Neural cell (in vitro differentiated cells): Measurements from ENCODE around the gene SP100. TPM values are rescaled to one million over a fixed set of nuclear protein-coding genes. Genes with fewer than 3 reads are reported as not detected.

Source experiments
- H2AFZ ChIP-seq: fragments of 200-600, 300-800 bp; sonication (generic), shearing (Covaris generic); 2 replicates; pipeline ENCODE4 v1.6.0; 2014; ENCODE audit warnings: low read depth, mild to moderate bottlenecking, antibody characterized with exemption, low read length, moderate library complexity
- H3F3A ChIP-seq: fragments of 200-600 bp; shearing (Covaris generic); 2 replicates; pipeline ENCODE4 v1.6.1; 2016; ENCODE audit warnings: mild to moderate bottlenecking, moderate library complexity, mixed read lengths, antibody characterized with exemption, low read length; ENCODE audit not compliant: insufficient read depth, poor library complexity, severe bottlenecking
- H3K27ac ChIP-seq: fragments of 200-600, 300-800 bp; sonication (generic), shearing (Covaris generic); 2 replicates; pipeline ENCODE4 v1.5.1; 2014; ENCODE audit warnings: mild to moderate bottlenecking, low read length, moderate library complexity
- H3K27me3 ChIP-seq: fragments of 300-800, 200-600 bp; sonication (generic), shearing (Covaris generic); 2 replicates; pipeline ENCODE4 v1.6.0; 2014; ENCODE audit warnings: mild to moderate bottlenecking, low read depth, low read length, moderate library complexity; ENCODE audit not compliant: insufficient read depth
- H3K36me3 ChIP-seq: fragments of 300-800, 200-600 bp; sonication (generic), shearing (Covaris generic); 2 replicates; pipeline ENCODE4 v1.5.1; 2014; ENCODE audit warnings: mild to moderate bottlenecking, antibody characterized with exemption, low read length, moderate library complexity; ENCODE audit not compliant: insufficient read depth
- H3K4me2 ChIP-seq: fragments of 300-800, 200-600 bp; sonication (generic), shearing (Covaris generic); 2 replicates; pipeline ENCODE4 v1.6.0; 2014; ENCODE audit warnings: mild to moderate bottlenecking, low read length
- H3K4me3 ChIP-seq: fragments of 300-800, 200-600 bp; sonication (generic), shearing (Covaris generic); 2 replicates; pipeline ENCODE4 v1.5.1; 2014; ENCODE audit warnings: mild to moderate bottlenecking, low read length, moderate library complexity
- H3K79me2 ChIP-seq: fragments of 200-600 bp; shearing (Covaris generic); replicated peaks from 2 replicates; pipeline ENCODE4 v1.6.0; 2014; ENCODE audit warnings: mild to moderate bottlenecking, low read length, moderate library complexity; ENCODE audit not compliant: insufficient read depth
- H3K9ac ChIP-seq: fragments of 300-800, 200-600 bp; sonication (generic), shearing (Covaris generic); 2 replicates; pipeline ENCODE4 v1.6.1; 2016; ENCODE audit warnings: mild to moderate bottlenecking, low read length, mixed read lengths
- H3K9me2 ChIP-seq: fragments of 200-600 bp; shearing (Covaris generic); 2 replicates; pipeline ENCODE4 v1.6.1; 2016; ENCODE audit warnings: mild to moderate bottlenecking, low read length, mixed read lengths; ENCODE audit not compliant: insufficient read depth
- H3K9me3 ChIP-seq: fragments of 200-600, 300-800 bp; sonication (generic), shearing (Covaris generic); 2 replicates; pipeline ENCODE4 v1.6.1; 2016; ENCODE audit warnings: mild to moderate bottlenecking, mixed run types, low read length, moderate library complexity, mixed read lengths
- H4K20me1 ChIP-seq: fragments of 200-600 bp; shearing (Covaris generic); 2 replicates; pipeline ENCODE4 v1.6.1; 2016; ENCODE audit warnings: mild to moderate bottlenecking, mixed run types; ENCODE audit not compliant: insufficient read depth
- EP300 ChIP-seq: fragments of 450-650 bp; conservative IDR thresholded peaks from 2 replicates; pipeline ENCODE4 v1.6.1; 2014; ENCODE audit warnings: antibody characterized with exemption, mild to moderate bottlenecking, moderate library complexity; ENCODE audit not compliant: poor library complexity, severe bottlenecking
- EZH2 ChIP-seq: fragments of 200-600, 300-800 bp; shearing (Covaris generic), sonication (generic); IDR thresholded peaks from 2 replicates; pipeline ENCODE4 v1.6.1; 2014; ENCODE audit warnings: antibody characterized with exemption, low read length, borderline replicate concordance, mild to moderate bottlenecking; ENCODE audit not compliant: insufficient read depth, poor library complexity, severe bottlenecking
- MXI1 ChIP-seq: fragments of 450-650 bp; conservative IDR thresholded peaks from 2 replicates; pipeline ENCODE4 v1.6.1; 2014; ENCODE audit warnings: antibody characterized with exemption, mild to moderate bottlenecking; ENCODE audit not compliant: poor library complexity, severe bottlenecking
- POLR2AphosphoS5 ChIP-seq: IDR thresholded peaks from 2 replicates; pipeline ENCODE4 v1.6.1; 2012
- RAD21 ChIP-seq: fragments of 450-650 bp; conservative IDR thresholded peaks from 2 replicates; pipeline ENCODE4 v1.6.1; 2014; ENCODE audit warnings: antibody characterized with exemption, mild to moderate bottlenecking, moderate library complexity
- SMC3 ChIP-seq: fragments of 450-650 bp; conservative IDR thresholded peaks from 2 replicates; pipeline ENCODE4 v1.6.1; 2014; ENCODE audit warnings: antibody characterized with exemption, mild to moderate bottlenecking, moderate library complexity; ENCODE audit not compliant: poor library complexity
- TAF1 ChIP-seq: IDR thresholded peaks from 2 replicates; pipeline ENCODE4 v1.6.1; 2012; ENCODE audit warnings: low read depth
- polyA plus RNA-seq: library from polyadenylated mRNA; depleted of rRNA; stranded (reverse); fragments of >200 nt; gene quantifications from 2 replicates; pipeline ENCODE4 v1.2.3, GENCODE V29; 2014
- TF ChIP-seq, protein P1 (sequence below): fragments of 450-650 bp; IDR thresholded peaks from 2 replicates; pipeline ENCODE4 v1.5.1; 2014; ENCODE audit warnings: antibody characterized with exemption, mild to moderate bottlenecking, moderate library complexity; ENCODE audit not compliant: poor library complexity, severe bottlenecking
- TF ChIP-seq, protein P2 (sequence below): IDR thresholded peaks from 2 replicates; pipeline ENCODE4 v1.6.1; 2012; ENCODE audit warnings: borderline replicate concordance

SP100 gene
- polyA plus RNA-seq, 1 donor from 2014 or later: not detected

DNA sequence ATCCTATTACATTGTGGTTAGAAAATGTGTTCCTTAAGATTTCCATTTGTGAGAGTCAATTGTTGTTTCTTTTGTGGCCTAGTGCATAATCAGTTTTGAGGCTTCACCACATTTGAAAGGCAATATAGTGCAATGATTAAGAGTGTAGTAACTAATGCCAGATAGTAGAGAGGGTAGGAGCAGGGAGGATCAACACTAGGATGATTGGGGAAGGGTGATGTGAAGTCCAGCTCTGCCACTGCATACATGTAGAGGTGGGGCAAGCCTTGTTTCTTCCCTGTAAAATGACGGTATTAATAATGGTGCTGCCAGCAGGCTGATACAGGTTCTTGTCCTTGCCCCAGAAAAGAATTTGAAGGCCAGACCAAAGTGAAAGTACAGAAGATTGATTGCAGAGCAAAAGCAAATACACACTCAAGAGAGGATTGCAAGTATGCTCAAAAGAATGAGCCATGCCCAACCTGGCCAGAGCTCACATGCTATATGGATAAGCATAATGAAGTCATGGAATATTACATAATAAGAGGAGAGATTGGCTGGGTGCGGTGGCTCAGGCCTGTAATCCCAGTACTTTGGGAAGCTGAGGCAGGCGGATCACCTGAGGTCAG, 8.0 kb downstream of the SP100 start:
- no peaks in the 10 kb centered on the region for H4K20me1 ChIP-seq
- H2AFZ ChIP-seq: no peak overlapping the region
- H3K27me3 ChIP-seq: no peaks in the 10 kb centered on the region
- H3K27ac ChIP-seq: no peak overlapping the region
- H3K9me3 ChIP-seq: no peaks in the 10 kb centered on the region
- H3K79me2 ChIP-seq: no peaks in the 10 kb centered on the region
- H3F3A ChIP-seq: no peaks in the 10 kb centered on the region
- H3K36me3 ChIP-seq: no peaks in the 10 kb centered on the region
- H3K4me3 ChIP-seq: no peak overlapping the region
- TF ChIP-seq EZH2 (no peak), EP300 (no peak), MXI1 (no peak), RAD21 (no peak)
- TF ChIP-seq, protein P1, sequence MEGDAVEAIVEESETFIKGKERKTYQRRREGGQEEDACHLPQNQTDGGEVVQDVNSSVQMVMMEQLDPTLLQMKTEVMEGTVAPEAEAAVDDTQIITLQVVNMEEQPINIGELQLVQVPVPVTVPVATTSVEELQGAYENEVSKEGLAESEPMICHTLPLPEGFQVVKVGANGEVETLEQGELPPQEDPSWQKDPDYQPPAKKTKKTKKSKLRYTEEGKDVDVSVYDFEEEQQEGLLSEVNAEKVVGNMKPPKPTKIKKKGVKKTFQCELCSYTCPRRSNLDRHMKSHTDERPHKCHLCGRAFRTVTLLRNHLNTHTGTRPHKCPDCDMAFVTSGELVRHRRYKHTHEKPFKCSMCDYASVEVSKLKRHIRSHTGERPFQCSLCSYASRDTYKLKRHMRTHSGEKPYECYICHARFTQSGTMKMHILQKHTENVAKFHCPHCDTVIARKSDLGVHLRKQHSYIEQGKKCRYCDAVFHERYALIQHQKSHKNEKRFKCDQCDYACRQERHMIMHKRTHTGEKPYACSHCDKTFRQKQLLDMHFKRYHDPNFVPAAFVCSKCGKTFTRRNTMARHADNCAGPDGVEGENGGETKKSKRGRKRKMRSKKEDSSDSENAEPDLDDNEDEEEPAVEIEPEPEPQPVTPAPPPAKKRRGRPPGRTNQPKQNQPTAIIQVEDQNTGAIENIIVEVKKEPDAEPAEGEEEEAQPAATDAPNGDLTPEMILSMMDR: no peak
- TF ChIP-seq, protein P2, sequence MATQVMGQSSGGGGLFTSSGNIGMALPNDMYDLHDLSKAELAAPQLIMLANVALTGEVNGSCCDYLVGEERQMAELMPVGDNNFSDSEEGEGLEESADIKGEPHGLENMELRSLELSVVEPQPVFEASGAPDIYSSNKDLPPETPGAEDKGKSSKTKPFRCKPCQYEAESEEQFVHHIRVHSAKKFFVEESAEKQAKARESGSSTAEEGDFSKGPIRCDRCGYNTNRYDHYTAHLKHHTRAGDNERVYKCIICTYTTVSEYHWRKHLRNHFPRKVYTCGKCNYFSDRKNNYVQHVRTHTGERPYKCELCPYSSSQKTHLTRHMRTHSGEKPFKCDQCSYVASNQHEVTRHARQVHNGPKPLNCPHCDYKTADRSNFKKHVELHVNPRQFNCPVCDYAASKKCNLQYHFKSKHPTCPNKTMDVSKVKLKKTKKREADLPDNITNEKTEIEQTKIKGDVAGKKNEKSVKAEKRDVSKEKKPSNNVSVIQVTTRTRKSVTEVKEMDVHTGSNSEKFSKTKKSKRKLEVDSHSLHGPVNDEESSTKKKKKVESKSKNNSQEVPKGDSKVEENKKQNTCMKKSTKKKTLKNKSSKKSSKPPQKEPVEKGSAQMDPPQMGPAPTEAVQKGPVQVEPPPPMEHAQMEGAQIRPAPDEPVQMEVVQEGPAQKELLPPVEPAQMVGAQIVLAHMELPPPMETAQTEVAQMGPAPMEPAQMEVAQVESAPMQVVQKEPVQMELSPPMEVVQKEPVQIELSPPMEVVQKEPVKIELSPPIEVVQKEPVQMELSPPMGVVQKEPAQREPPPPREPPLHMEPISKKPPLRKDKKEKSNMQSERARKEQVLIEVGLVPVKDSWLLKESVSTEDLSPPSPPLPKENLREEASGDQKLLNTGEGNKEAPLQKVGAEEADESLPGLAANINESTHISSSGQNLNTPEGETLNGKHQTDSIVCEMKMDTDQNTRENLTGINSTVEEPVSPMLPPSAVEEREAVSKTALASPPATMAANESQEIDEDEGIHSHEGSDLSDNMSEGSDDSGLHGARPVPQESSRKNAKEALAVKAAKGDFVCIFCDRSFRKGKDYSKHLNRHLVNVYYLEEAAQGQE: no peak
- H3K9ac ChIP-seq: no peak overlapping the region
- H3K9me2 ChIP-seq: no peaks in the 10 kb centered on the region
- H3K4me2 ChIP-seq: no peak overlapping the region

DNA sequence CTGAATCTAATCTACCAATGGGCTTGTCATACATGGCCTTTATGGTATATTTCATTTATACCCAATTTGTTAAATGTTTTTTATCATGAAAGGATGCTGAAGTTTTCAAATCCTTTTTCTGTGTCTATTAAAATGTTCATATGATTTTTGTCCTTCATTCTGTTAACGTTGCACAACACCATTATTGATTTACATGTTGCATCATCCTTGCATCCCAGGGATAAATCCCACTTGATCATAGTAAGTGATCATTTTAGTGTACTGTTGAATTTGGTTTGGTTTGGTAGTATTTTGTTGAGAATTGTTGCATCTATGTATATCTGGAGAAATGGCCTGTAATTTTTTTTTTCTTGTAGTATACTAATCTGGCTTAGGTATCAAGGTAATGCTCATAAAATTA, 9.4 kb downstream of the SP100 start:
- Histone ChIP-seq H3F3A (no peaks in the 10 kb centered on the region), H3K4me2 (no peak overlapping the region), H3K79me2 (no peaks in the 10 kb centered on the region)

More for the DNA sequence above, 9.4 kb downstream of the SP100 start:
- Histone ChIP-seq H3K27me3 (no peaks in the 10 kb centered on the region), H3K9me2 (no peaks in the 10 kb centered on the region), H3K36me3 (no peaks in the 10 kb centered on the region), H3K9ac (no peak overlapping the region), H4K20me1 (no peaks in the 10 kb centered on the region), H3K4me3 (no peak overlapping the region), H3K9me3 (no peaks in the 10 kb centered on the region), H2AFZ (no peak overlapping the region), H3K27ac (no peak overlapping the region)
- TF ChIP-seq EP300 (no peak), TAF1 (no peak), POLR2AphosphoS5 (no peak), MXI1 (no peak), EZH2 (no peak), SMC3 (no peak), RAD21 (no peak)
- TF ChIP-seq, protein P1: no peak
- TF ChIP-seq, protein P2: no peak
